IPS-18a (cell line): ENCODE results near the gene ACOX3.
A peak's percentile ranks its signal among the peaks of the same experiment; 100 is the strongest.

ENCODE experiments used
- H3K27ac ChIP-seq: one replicate; pipeline ENCODE4 v1.5.1; 2013; ENCODE audit warnings: low read length
- H3K27me3 ChIP-seq: one replicate; pipeline ENCODE4 v1.6.1; 2013; ENCODE audit warnings: mild to moderate bottlenecking, low read length; ENCODE audit not compliant: control insufficient read depth, insufficient read depth
- H3K36me3 ChIP-seq: one replicate; pipeline ENCODE4 v1.6.1; 2013; ENCODE audit warnings: low read depth, low read length; ENCODE audit not compliant: control insufficient read depth
- H3K4me1 ChIP-seq: one replicate; pipeline ENCODE4 v1.6.1; 2013; ENCODE audit warnings: low read depth, low read length; ENCODE audit not compliant: control insufficient read depth
- H3K4me3 ChIP-seq: one replicate; pipeline ENCODE4 v1.5.1; 2013; ENCODE audit warnings: low read length
- H3K9ac ChIP-seq: one replicate; pipeline ENCODE4 v1.6.1; 2013; ENCODE audit warnings: mild to moderate bottlenecking, low read length, moderate library complexity
- H3K9me3 ChIP-seq: one replicate; pipeline ENCODE4 v1.6.1; 2013; ENCODE audit warnings: low read depth, low read length; ENCODE audit not compliant: control insufficient read depth

The ACOX3 gene

DNA sequence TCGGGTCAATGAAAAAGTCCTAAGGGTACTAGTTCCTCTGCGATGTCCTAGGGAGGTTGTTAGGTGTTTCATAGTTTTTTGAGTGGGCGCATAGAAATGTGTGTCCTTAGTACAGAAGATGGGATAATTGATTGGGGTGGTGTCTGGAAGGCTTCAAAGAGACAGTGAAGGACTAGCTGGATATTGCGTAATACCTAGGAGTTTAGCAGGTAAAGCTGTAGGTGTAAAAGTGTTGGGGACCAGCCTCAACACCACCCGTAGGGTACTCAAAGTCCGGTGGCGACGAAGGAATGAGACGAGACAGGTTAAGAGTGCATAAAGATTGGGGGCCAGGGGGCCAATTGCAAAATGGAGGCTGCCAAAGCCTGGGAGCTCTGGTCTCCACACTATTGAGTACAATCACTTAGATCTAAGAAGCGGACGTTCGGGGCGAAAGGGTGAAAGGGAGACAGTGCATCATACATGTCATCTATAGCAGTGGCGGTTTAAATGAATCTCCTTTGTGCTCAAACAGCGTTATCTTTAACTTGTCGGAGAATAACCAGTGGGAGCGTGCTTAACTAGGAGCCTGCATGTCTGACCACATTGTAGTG is 1.1 kb upstream of the ACOX3 start:
- Histone ChIP-seq H3K27me3 (no peaks in the 10 kb centered on the region), H3K4me3 (peak overlapping the region; percentile 70), H3K4me1 (peaks cover 11% of the 10 kb centered on the region), H3K27ac (no peak overlapping the region), H3K9ac (peak overlapping the region; percentile 66), H3K36me3 (no peaks in the 10 kb centered on the region), H3K9me3 (no peaks in the 10 kb centered on the region)

DNA sequence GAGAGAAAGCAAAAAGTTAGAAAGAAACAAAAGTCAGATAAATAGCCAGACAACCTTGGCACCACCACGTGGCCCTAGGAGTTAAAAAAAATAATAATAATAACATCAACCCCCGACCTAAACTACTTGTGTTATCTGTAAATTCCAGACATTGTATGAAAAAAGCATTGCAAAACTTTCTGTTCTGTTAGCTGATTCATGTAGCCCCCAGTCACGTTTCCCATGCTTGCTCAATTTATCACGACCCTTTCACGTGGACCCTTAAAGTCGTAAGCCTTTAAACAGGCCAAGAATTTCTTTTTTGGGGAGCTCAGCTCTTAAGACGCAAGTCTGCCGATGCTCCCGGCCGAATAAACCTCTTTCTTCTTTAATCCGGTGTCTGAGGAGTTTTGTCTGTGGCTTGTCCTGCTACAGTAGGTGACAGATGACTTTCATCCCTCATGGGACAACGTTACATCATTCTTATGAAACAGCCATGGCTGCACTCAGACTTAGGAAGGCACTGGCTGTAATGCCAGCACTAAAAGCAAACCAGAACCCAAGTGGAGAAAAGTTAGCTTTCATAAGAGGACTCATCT is 520 bp downstream of the ACOX3 start:
- Histone ChIP-seq H3K9me3 (no peaks in the 10 kb centered on the region), H3K36me3 (no peaks in the 10 kb centered on the region), H3K9ac (peak overlapping the region; percentile 46), H3K27ac (peak overlapping the region; percentile 58), H3K27me3 (no peaks in the 10 kb centered on the region), H3K4me3 (peak overlapping the region; percentile 70), H3K4me1 (peaks cover 11% of the 10 kb centered on the region)

DNA sequence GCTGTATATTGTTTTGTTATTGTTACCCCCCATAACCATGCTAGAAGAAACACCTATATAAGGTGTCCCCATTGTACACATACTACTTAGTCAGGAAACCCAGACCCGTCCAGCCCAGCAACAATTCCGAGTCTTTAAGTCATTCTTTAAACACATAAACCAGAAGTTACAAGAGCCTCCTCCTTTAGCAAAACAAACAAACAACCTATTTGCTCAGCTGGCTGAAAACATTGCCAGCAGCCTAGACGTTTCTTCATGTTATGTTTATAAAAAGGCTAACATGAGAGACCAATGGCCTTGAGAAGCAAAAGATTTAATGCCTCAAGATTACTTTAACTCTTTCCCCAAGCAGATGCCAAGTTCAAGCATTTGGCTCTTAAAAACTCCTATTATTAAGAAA is 1.4 kb downstream of the ACOX3 start:
- Histone ChIP-seq H3K4me1 (peaks cover 14% of the 10 kb centered on the region), H3K9me3 (no peaks in the 10 kb centered on the region), H3K9ac (no peak overlapping the region), H3K27ac (no peak overlapping the region), H3K36me3 (no peaks in the 10 kb centered on the region), H3K4me3 (no peak overlapping the region), H3K27me3 (no peaks in the 10 kb centered on the region)

DNA sequence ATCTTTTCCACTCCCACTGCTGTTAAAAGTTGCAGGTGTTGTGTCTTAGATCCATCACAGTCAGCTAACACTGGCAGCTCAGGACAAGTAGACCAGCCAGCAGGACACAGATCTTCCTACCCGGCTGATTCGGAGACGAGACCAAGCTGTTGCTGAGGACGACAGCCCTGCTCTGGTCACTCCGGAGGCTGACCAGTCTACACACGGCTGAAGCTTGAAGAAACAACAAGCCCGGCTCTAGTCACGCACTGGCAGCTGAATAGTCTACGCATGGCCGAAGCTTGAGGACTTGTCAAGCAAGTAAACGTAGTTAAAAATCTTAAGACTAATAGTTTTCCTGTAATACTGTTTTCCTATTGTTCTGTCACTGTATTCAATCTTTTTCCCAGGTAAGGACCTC is 1.8 kb downstream of the ACOX3 start:
- Histone ChIP-seq H3K27me3 (no peaks in the 10 kb centered on the region), H3K27ac (no peak overlapping the region), H3K4me3 (no peak overlapping the region), H3K4me1 (peaks cover 14% of the 10 kb centered on the region), H3K9me3 (no peaks in the 10 kb centered on the region), H3K9ac (no peak overlapping the region), H3K36me3 (no peaks in the 10 kb centered on the region)

DNA sequence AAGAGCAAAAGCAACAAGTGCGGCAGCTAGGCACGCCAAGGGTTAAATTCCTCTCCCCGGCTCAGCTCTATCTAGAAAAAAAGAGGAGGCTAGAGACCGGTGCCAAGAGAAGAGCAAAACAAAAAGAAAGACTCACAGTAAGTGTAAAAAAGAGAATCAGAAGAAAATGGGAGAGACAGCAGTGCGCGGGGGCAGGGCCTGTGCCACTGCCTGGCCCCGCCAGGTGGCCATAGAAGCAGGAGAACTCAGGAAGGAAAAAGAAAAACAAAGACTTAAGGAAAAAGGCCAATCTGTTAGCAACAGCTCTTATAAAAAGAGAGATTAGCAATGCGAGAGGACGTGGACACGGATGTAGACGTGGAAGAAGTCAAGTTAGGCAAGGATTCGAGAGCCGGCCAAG is 3.2 kb downstream of the ACOX3 start:
- no peaks in the 10 kb centered on the region for H3K36me3 ChIP-seq
- peak overlapping the region; percentile 72 for H3K27ac ChIP-seq
- peak overlapping the region; percentile 46 for H3K9ac ChIP-seq
- no peaks in the 10 kb centered on the region for H3K27me3 ChIP-seq
- H3K4me1 ChIP-seq: peaks cover 14% of the 10 kb centered on the region
- H3K4me3 ChIP-seq: peak overlapping the region; percentile 42
- H3K9me3 ChIP-seq: no peaks in the 10 kb centered on the region

DNA sequence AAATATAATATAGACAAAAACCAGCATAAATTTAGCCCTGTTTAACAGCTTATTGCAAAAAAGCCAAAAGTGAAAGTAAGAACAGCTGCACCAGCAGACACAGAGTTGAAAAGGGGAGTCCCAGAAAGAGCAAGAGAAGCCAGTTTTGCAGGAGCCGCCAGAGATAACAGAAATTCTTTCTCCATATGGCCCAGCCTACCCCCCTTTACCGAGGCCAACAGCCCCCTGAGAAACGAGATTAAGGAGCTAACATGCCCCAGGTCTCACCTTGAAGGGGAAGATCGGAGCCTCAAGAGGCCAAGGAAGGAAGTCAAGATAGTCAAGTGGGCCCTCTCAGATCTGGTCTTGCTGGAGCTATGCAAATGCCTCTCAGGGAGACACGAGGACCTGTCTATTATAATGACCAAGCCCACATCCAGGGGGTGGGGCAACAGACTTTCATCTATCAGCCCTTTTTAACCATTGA is 4.8 kb downstream of the ACOX3 start:
- Histone ChIP-seq H3K36me3 (no peaks in the 10 kb centered on the region), H3K9me3 (no peaks in the 10 kb centered on the region), H3K4me1 (peaks cover 14% of the 10 kb centered on the region), H3K27me3 (no peaks in the 10 kb centered on the region), H3K9ac (no peak overlapping the region), H3K4me3 (no peak overlapping the region), H3K27ac (no peak overlapping the region)

DNA sequence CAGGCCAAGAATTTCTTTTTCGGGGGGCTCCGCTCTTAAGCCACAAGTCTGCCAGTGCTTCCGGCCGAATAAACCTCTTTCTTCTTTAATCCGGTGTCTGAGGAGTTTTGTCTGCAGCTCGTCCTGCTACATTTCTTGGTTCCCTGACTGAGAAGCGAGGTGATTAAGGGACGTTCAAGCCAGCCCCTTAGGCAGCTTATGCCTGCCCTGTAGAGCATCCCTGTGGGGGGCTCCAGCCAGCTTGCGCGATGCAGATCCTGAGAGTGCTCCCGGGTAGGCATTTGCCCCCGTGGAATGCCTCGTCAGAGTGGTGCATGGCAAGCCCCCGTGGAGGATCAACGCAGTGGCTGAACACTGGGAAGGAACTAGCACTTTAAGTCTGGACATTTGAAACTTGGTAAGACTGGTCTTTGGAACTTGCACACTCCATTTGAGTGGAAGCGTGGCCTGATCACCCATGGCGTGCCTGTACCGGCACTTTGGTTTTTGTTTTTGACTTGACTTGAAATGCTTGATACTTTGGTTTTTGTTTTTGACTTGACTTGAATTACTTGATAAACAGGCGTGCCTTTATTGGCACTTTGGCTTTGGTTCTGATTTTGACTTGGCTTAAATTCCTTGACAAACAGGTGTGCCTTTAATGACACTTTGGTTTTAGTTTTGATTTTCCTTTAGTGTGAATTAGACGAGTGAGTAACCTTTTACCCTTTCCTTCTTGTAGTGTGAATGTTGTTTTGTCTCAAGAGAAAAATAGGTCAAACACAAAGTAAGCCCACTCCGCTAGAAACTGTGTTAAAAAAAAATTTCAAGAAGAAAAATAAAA is 6.1 kb downstream of the ACOX3 start:
- Histone ChIP-seq H3K9me3 (no peaks in the 10 kb centered on the region), H3K36me3 (no peaks in the 10 kb centered on the region), H3K27me3 (no peaks in the 10 kb centered on the region), H3K4me1 (peaks cover 14% of the 10 kb centered on the region), H3K27ac (no peak overlapping the region), H3K4me3 (no peak overlapping the region), H3K9ac (no peak overlapping the region)

DNA sequence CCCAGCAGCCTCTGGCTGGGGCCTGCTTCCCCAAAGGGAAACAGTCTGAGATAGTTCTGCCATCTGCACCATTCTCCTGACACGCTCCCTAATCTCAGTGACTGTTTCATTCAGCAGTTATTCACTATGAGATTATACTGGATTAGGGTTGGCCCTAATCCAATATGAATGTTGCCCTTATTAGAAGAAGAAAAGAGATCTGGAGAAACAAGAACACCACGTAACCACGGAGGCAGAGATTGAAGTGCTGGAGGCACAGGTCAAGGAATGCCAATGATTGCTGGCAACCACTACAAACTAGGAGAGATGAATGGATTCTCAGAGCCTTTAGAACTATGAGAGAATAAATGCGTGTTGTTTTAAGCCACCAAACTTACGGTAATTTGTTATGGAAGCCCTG is 7.4 kb downstream of the ACOX3 start:
- no peak overlapping the region for H3K27ac ChIP-seq
- no peaks in the 10 kb centered on the region for H3K9me3 ChIP-seq
- H3K9ac ChIP-seq: no peak overlapping the region

DNA sequence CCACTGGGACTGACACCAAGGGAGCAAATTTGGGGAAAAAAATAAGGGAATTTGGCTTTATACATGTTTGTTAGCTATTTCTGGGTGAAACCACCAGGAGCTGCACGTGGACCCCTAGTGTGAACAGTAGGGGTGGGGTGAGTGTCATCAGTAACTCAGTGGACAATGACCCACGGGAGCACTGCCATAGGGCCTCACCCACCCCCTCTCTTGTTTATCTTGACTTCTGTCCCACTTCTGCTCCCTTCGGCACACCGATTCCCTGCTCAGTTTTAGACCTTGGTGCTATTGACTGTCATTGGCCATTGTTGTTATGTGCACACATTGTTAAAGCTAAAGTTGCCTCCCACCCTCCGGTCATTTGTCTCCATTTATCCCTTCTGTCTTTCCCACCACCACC is 9.0 kb downstream of the ACOX3 start:
- no peak overlapping the region for H3K27ac ChIP-seq

More for the DNA sequence above, 7.4 kb downstream of the ACOX3 start:
- H3K4me3 ChIP-seq: no peak overlapping the region
- no peaks in the 10 kb centered on the region for H3K27me3 ChIP-seq
- peaks cover 12% of the 10 kb centered on the region for H3K4me1 ChIP-seq
- H3K36me3 ChIP-seq: no peaks in the 10 kb centered on the region

DNA sequence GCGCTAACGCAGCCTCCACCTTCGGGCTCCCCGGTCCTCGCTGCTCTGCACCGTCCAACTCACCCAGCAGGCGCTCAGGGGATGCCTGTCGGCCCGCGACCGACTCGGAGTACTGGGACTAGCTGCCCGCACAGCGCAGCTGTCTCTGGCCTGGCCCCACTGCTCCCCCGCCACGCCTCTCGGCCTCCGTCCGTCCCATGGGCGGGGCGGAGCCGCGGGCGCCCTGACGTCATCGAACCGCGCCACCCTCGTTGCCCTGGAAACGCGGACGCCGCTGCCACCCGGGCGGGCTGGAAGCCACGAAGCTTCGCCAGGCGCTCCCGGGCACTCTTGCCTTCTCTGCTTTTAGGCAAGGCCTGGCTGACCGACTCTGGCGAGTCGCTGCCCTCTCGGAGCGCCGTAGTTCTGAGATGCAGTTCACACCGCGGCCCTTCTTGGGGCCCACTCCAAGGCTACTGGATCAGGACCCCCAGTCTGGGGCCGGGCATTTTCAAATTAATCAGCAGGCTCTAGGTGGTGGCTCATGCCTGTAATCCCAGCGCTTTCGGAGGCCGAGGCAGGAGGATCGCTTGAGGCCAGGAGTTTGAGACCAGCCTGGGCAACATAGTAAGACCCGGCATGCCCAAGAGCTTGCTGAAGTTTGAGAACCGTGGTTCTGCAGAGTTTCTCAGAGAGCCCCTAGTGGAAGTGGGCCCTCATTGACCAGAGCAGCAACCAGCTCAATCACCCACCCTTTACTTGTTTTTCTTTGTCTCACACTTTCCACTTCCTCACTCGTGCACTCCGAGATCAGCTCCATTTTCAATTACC is 12.0 kb downstream of the ACOX3 start:
- Histone ChIP-seq H3K27ac (no peak overlapping the region), H3K4me3 (peak overlapping the region; percentile 82)

More for the DNA sequence above, 9.0 kb downstream of the ACOX3 start:
- H3K9ac ChIP-seq: no peak overlapping the region
- H3K27me3 ChIP-seq: no peaks in the 10 kb centered on the region
- no peaks in the 10 kb centered on the region for H3K9me3 ChIP-seq
- H3K36me3 ChIP-seq: no peaks in the 10 kb centered on the region
- no peak overlapping the region for H3K4me3 ChIP-seq
- H3K4me1 ChIP-seq: peaks cover 3% of the 10 kb centered on the region

DNA sequence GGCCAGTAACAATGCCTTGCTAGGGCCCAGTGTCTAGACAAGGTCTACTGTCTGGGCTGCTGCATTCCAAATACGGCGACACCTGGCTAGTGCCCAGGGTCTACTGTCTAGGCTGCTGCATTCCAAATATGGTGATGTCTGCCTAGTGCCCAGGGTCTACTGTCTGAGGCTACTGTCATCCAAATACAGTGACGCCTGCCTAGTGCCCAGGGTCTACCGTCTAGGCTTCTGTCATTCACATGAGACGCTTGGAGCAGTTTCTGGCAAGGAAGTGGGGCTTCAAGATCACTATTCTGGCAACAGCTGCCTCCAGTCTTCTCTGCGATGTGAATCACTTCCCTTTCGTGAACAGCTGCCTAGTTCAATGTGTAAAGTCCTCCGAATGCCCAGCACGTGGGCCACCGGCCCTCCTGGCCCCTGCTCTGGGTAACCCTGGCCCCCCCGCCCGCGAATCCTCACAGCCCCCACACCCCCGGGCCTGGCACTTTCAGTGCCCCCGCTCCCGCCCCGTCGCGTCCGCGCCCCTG is 12.7 kb downstream of the ACOX3 start:
- H3K9ac ChIP-seq: peak overlapping the region; percentile 50
- H3K4me1 ChIP-seq: no peaks in the 10 kb centered on the region
- no peak overlapping the region for H3K27ac ChIP-seq
- H3K9me3 ChIP-seq: no peaks in the 10 kb centered on the region
- H3K4me3 ChIP-seq: peak overlapping the region; percentile 82
- no peaks in the 10 kb centered on the region for H3K27me3 ChIP-seq
- H3K36me3 ChIP-seq: no peaks in the 10 kb centered on the region

More for the DNA sequence above, 12.0 kb downstream of the ACOX3 start:
- no peaks in the 10 kb centered on the region for H3K27me3 ChIP-seq
- H3K36me3 ChIP-seq: no peaks in the 10 kb centered on the region
- H3K9ac ChIP-seq: peak overlapping the region; percentile 50
- no peaks in the 10 kb centered on the region for H3K9me3 ChIP-seq
- H3K4me1 ChIP-seq: no peaks in the 10 kb centered on the region
